GF-D8 (cell line): ENCODE results near the gene MAPK14.
A peak's percentile ranks its signal among the peaks of the same experiment; 100 is the strongest.
"Not testable (repeated sequence)": the region's sequence is repeated elsewhere in the genome, so short reads cannot be mapped to it uniquely, and the experiment has no call there.

Experiments
- DNase-seq: peaks from one replicate; lab custom pipeline; 2025; lab: John Stamatoyannopoulos, UW

Gene MAPK14

GRCh38 chr6:36027501-36028087 is at the start of gene MAPK14:
TSS of gene MAPK14 (plus strand) at chr6:36027808. CDS start at chr6:36028158, 350 bp downstream.
- DNase-seq: peak; percentile 98

GRCh38 chr6:35980126-35980525 is 47.5 kb upstream of the MAPK14 start:
- DNase-seq: not testable (repeated sequence)

- DNase-seq: no peak
These were observed 46.5 kb upstream of the MAPK14 start for GRCh38 chr6:35980991-35981645.

- DNase-seq: no peak
These were observed 42.9 kb upstream of the MAPK14 start for GRCh38 chr6:35984701-35985100.

GRCh38 chr6:35988047-35988446 is 39.6 kb upstream of the MAPK14 start:
- DNase-seq: not testable (repeated sequence)

- no peak for DNase-seq
These were observed 34.5 kb upstream of the MAPK14 start for GRCh38 chr6:35993150-35993549.

GRCh38 chr6:36000451-36000850 is 27.2 kb upstream of the MAPK14 start:
- no peak for DNase-seq

GRCh38 chr6:36015666-36016065 is 11.9 kb upstream of the MAPK14 start:
- no peak for DNase-seq

GRCh38 chr6:36018339-36018738 is 9.3 kb upstream of the MAPK14 start:
- peak; percentile 74 for DNase-seq

GRCh38 chr6:36019167-36019566 is 8.4 kb upstream of the MAPK14 start:
- DNase-seq: peak; percentile 89

- DNase-seq: no peak
These were observed 7.5 kb upstream of the MAPK14 start for GRCh38 chr6:36020154-36020553.

GRCh38 chr6:36023996-36024795 is 3.4 kb upstream of the MAPK14 start, which contains the start of gene SLC26A8:
TSS of gene SLC26A8 (minus strand) at chr6:36024641. CDS start at chr6:36019707, 4,934 bp downstream.
- no peak for DNase-seq

GRCh38 chr6:36025260-36025931 is 2.2 kb upstream of the MAPK14 start:
- no peak for DNase-seq

GRCh38 chr6:36025932-36026327 is 1.7 kb upstream of the MAPK14 start:
- no peak for DNase-seq

GRCh38 chr6:36028088-36028876 is 674 bp downstream of the MAPK14 start:
- no peak for DNase-seq

- peak; percentile 91 for DNase-seq
These were observed 1.3 kb downstream of the MAPK14 start for GRCh38 chr6:36028877-36029324.

- peak; percentile 75 for DNase-seq
These were observed 1.9 kb downstream of the MAPK14 start for GRCh38 chr6:36029464-36029863.

- DNase-seq: peak; percentile 84
These were observed 4.7 kb downstream of the MAPK14 start for GRCh38 chr6:36032261-36032660.

- DNase-seq: not testable (repeated sequence)
These were observed 5.5 kb downstream of the MAPK14 start for GRCh38 chr6:36033144-36033543.

GRCh38 chr6:36033935-36034334 is 6.3 kb downstream of the MAPK14 start:
- no peak for DNase-seq

GRCh38 chr6:36034441-36034840 is 6.8 kb downstream of the MAPK14 start:
- no peak for DNase-seq
